Measurements from ENCODE around the gene CAMK1D.

DNA sequence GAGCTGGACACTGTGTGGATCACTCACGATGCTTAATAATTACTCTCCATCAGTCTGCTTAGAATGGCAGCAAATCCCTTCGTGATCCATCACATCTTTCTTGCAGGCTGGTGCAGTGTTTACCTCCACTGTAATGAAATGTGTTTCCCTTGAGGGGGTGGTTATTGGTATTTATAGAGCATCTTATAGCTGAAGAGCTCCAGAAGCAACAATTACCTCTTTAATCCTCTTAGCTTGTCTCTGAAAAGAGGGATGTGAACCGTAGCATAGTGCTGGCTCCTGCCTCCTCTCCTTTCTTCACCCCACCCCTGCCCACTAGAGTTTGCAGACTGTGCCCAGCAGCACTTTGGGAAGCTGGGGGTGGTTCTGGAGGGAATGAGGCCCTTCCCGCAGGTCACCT is 132.6 kb downstream of the CAMK1D start:
- TF ChIP-seq YY1 (IDR thresholded peaks at IDR 0.05; ENCODE audit: low read depth, low read length) (no peak), EGR1 (IDR thresholded peaks at IDR 0.05; ENCODE audit: borderline replicate concordance, low read depth, low read length) (no peak), NRF1 (IDR thresholded peaks at IDR 0.05; ENCODE audit: low read depth, low read length) (no peak), EP300 (IDR thresholded peaks at IDR 0.05; ENCODE audit: borderline replicate concordance in 1 of 2, low read depth in 2 of 2, low read length in 2 of 2) (no peak), RFX5 (IDR thresholded peaks at IDR 0.05; ENCODE audit: borderline replicate concordance, low read depth, low read length) (no peak), POLR2AphosphoS5 (IDR thresholded peaks at IDR 0.05; ENCODE audit: low read depth, low read length) (no peak), ZNF274 (IDR thresholded peaks at IDR 0.05; ENCODE audit: borderline replicate concordance, extremely low read depth, low read length) (no peak), RAD21 (IDR thresholded peaks at IDR 0.05 in 1 of 2, conservative IDR thresholded peaks at IDR 0.05 in 1 of 2; ENCODE audit: low read depth in 2 of 2, low read length in 2 of 2) (no peak), POLR2A (IDR thresholded peaks at IDR 0.05; ENCODE audit: control extremely low read depth in 1 of 2, low read depth in 2 of 2, low read length in 2 of 2) (no peak)
- TF ChIP-seq, protein P1, sequence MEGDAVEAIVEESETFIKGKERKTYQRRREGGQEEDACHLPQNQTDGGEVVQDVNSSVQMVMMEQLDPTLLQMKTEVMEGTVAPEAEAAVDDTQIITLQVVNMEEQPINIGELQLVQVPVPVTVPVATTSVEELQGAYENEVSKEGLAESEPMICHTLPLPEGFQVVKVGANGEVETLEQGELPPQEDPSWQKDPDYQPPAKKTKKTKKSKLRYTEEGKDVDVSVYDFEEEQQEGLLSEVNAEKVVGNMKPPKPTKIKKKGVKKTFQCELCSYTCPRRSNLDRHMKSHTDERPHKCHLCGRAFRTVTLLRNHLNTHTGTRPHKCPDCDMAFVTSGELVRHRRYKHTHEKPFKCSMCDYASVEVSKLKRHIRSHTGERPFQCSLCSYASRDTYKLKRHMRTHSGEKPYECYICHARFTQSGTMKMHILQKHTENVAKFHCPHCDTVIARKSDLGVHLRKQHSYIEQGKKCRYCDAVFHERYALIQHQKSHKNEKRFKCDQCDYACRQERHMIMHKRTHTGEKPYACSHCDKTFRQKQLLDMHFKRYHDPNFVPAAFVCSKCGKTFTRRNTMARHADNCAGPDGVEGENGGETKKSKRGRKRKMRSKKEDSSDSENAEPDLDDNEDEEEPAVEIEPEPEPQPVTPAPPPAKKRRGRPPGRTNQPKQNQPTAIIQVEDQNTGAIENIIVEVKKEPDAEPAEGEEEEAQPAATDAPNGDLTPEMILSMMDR (IDR thresholded peaks at IDR 0.05; ENCODE audit: control extremely low read depth in 1 of 3, insufficient read depth in 1 of 3, low read depth in 1 of 3, low read length in 3 of 3), result no peak
- TF ChIP-seq, protein P2, sequence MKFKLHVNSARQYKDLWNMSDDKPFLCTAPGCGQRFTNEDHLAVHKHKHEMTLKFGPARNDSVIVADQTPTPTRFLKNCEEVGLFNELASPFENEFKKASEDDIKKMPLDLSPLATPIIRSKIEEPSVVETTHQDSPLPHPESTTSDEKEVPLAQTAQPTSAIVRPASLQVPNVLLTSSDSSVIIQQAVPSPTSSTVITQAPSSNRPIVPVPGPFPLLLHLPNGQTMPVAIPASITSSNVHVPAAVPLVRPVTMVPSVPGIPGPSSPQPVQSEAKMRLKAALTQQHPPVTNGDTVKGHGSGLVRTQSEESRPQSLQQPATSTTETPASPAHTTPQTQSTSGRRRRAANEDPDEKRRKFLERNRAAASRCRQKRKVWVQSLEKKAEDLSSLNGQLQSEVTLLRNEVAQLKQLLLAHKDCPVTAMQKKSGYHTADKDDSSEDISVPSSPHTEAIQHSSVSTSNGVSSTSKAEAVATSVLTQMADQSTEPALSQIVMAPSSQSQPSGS (IDR thresholded peaks at IDR 0.05; ENCODE audit: low read length), result no peak
- TF ChIP-seq, protein P3, sequence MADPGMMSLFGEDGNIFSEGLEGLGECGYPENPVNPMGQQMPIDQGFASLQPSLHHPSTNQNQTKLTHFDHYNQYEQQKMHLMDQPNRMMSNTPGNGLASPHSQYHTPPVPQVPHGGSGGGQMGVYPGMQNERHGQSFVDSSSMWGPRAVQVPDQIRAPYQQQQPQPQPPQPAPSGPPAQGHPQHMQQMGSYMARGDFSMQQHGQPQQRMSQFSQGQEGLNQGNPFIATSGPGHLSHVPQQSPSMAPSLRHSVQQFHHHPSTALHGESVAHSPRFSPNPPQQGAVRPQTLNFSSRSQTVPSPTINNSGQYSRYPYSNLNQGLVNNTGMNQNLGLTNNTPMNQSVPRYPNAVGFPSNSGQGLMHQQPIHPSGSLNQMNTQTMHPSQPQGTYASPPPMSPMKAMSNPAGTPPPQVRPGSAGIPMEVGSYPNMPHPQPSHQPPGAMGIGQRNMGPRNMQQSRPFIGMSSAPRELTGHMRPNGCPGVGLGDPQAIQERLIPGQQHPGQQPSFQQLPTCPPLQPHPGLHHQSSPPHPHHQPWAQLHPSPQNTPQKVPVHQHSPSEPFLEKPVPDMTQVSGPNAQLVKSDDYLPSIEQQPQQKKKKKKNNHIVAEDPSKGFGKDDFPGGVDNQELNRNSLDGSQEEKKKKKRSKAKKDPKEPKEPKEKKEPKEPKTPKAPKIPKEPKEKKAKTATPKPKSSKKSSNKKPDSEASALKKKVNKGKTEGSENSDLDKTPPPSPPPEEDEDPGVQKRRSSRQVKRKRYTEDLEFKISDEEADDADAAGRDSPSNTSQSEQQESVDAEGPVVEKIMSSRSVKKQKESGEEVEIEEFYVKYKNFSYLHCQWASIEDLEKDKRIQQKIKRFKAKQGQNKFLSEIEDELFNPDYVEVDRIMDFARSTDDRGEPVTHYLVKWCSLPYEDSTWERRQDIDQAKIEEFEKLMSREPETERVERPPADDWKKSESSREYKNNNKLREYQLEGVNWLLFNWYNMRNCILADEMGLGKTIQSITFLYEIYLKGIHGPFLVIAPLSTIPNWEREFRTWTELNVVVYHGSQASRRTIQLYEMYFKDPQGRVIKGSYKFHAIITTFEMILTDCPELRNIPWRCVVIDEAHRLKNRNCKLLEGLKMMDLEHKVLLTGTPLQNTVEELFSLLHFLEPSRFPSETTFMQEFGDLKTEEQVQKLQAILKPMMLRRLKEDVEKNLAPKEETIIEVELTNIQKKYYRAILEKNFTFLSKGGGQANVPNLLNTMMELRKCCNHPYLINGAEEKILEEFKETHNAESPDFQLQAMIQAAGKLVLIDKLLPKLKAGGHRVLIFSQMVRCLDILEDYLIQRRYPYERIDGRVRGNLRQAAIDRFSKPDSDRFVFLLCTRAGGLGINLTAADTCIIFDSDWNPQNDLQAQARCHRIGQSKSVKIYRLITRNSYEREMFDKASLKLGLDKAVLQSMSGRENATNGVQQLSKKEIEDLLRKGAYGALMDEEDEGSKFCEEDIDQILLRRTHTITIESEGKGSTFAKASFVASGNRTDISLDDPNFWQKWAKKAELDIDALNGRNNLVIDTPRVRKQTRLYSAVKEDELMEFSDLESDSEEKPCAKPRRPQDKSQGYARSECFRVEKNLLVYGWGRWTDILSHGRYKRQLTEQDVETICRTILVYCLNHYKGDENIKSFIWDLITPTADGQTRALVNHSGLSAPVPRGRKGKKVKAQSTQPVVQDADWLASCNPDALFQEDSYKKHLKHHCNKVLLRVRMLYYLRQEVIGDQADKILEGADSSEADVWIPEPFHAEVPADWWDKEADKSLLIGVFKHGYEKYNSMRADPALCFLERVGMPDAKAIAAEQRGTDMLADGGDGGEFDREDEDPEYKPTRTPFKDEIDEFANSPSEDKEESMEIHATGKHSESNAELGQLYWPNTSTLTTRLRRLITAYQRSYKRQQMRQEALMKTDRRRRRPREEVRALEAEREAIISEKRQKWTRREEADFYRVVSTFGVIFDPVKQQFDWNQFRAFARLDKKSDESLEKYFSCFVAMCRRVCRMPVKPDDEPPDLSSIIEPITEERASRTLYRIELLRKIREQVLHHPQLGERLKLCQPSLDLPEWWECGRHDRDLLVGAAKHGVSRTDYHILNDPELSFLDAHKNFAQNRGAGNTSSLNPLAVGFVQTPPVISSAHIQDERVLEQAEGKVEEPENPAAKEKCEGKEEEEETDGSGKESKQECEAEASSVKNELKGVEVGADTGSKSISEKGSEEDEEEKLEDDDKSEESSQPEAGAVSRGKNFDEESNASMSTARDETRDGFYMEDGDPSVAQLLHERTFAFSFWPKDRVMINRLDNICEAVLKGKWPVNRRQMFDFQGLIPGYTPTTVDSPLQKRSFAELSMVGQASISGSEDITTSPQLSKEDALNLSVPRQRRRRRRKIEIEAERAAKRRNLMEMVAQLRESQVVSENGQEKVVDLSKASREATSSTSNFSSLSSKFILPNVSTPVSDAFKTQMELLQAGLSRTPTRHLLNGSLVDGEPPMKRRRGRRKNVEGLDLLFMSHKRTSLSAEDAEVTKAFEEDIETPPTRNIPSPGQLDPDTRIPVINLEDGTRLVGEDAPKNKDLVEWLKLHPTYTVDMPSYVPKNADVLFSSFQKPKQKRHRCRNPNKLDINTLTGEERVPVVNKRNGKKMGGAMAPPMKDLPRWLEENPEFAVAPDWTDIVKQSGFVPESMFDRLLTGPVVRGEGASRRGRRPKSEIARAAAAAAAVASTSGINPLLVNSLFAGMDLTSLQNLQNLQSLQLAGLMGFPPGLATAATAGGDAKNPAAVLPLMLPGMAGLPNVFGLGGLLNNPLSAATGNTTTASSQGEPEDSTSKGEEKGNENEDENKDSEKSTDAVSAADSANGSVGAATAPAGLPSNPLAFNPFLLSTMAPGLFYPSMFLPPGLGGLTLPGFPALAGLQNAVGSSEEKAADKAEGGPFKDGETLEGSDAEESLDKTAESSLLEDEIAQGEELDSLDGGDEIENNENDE (IDR thresholded peaks at IDR 0.05; ENCODE audit: insufficient replicate concordance, low read length), result no peak

Data from H1 (cell line).